HepG2 (cell line): ENCODE data around the gene PPP1R13B. TPM values are rescaled to one million over a fixed set of nuclear protein-coding genes. Genes with fewer than 3 reads are reported as not detected.
A peak's percentile ranks its signal among the peaks of the same experiment; 100 is the strongest.

Experiments used
- ATAC-seq: fragments of 200-7000 bp; cut with Tn5 transposase; 3 replicates; pipeline ENCODE4 v1.9.1; 2020; ENCODE audit warnings: mild to moderate bottlenecking, moderate library complexity
- BruUV-seq: library from RNA; stranded (reverse); fragments of 400-500 nt; replicated peaks from 2 replicates; lab custom pipeline; 2021; lab: Mats Ljungman, UMichigan
- CTCF ChIA-PET: fragments of 300-600 bp; formaldehyde crosslinking; extraction: SDS; loops from one replicate; lab custom pipeline; 2021; ENCODE audit warnings: low total read pairs, inconsistent platforms, low intra/inter-chr PET ratio; lab: Yijun Ruan, JAX
- POLR2A ChIA-PET: fragments of 350-600 bp; sonication (Branson Sonifier 250); formaldehyde crosslinking; loops from one replicate; lab custom pipeline; 2020; ENCODE audit warnings: antibody characterized with exemption, inconsistent platforms; lab: Yijun Ruan, JAX
- DNase-seq: peaks from one replicate; pipeline ENCODE4 v3.0.0-alpha.2; 2015; ENCODE audit warnings: low spot score
- FAIRE-seq: peaks from 3 replicates; lab custom pipeline; 2011; peaks lifted over from hg19 to GRCh38; lab: Jason Lieb, UNC
- H2AFZ ChIP-seq: one replicate; pipeline ENCODE4 v1.6.1; 2011; ENCODE audit warnings: low read length, inconsistent platforms
- H3K27ac ChIP-seq: fragments of 300-600 bp; 3 replicates; pipeline ENCODE4 v1.8.0; 2011; ENCODE audit warnings: mixed run types, mild to moderate bottlenecking, mixed read lengths, low read length, inconsistent platforms; ENCODE audit not compliant: insufficient read depth; ENCODE audit errors: extremely low read length
- H3K27me3 ChIP-seq, 2 experiments: fragments of 200-600 bp in 1 of 2; 2 replicates in 1 of 2; 3 replicates in 1 of 2; pipeline versions ENCODE4 v1.6.0 to v1.8.0; 2011; ENCODE audit warnings: low read length in 2 of 2, mild to moderate bottlenecking in 2 of 2, moderate library complexity in 2 of 2, inconsistent platforms in 1 of 2; ENCODE audit not compliant: insufficient read depth in 2 of 2, control insufficient read depth in 1 of 2
- H3K36me3 ChIP-seq, 2 experiments: fragments of 200-600 bp in 1 of 2; replicated peaks in 1 of 2; 2 replicates in 1 of 2; 3 replicates in 1 of 2; pipeline versions ENCODE4 v1.5.1 to v1.8.0; 2011; ENCODE audit warnings: low read length in 2 of 2, inconsistent platforms in 1 of 2; ENCODE audit not compliant: insufficient read depth in 2 of 2, control insufficient read depth in 1 of 2
- H3K4me1 ChIP-seq: 2 replicates; pipeline ENCODE4 v1.5.1; 2012; ENCODE audit warnings: low read length, inconsistent platforms; ENCODE audit not compliant: insufficient read depth
- H3K4me2 ChIP-seq: 2 replicates; pipeline ENCODE4 v1.6.0; 2011; ENCODE audit warnings: low read depth, low read length, inconsistent platforms
- H3K4me3 ChIP-seq, 3 experiments: fragments of 200-600 bp in 1 of 3; sonication (generic), shearing (Covaris generic) in 1 of 3; replicated peaks in 1 of 3; 2 replicates each; pipeline ENCODE4 v1.5.1; 2011 to 2016; ENCODE audit warnings: low read length in 3 of 3, inconsistent platforms in 2 of 3, low read depth in 2 of 3, mild to moderate bottlenecking in 2 of 3, control low read depth in 1 of 3, mixed read lengths in 1 of 3; ENCODE audit not compliant: insufficient read depth in 1 of 3
- H3K79me2 ChIP-seq: one replicate; pipeline ENCODE4 v1.6.1; 2011; ENCODE audit warnings: low read length, inconsistent platforms; ENCODE audit not compliant: insufficient read depth
- H3K9ac ChIP-seq: 2 replicates; pipeline ENCODE4 v1.6.0; 2011; ENCODE audit warnings: mild to moderate bottlenecking, low read depth, low read length, inconsistent platforms; ENCODE audit not compliant: insufficient read depth
- H3K9me3 ChIP-seq: 2 replicates; pipeline ENCODE4 v1.5.1; 2012; ENCODE audit warnings: mild to moderate bottlenecking, low read length
- H4K20me1 ChIP-seq: 2 replicates; pipeline ENCODE4 v1.6.0; 2011; ENCODE audit warnings: inconsistent platforms, mild to moderate bottlenecking, low read length, moderate library complexity; ENCODE audit not compliant: insufficient read depth
- FOSL1 ChIP-seq: sonication (generic); formaldehyde crosslinking; IDR thresholded peaks from 2 replicates; pipeline ENCODE4 v1.9.0; 2021; ENCODE audit warnings: missing genetic modification reagents, borderline replicate concordance
- LCORL ChIP-seq, 2 experiments: fragments of 450-650 bp in 1 of 2; sonication (generic) in 1 of 2; formaldehyde crosslinking in 1 of 2; IDR thresholded peaks; 2 replicates each; pipeline versions ENCODE4 v1.5.0 to v1.6.1; 2017 to 2020; ENCODE audit warnings: antibody characterized with exemption in 1 of 2, missing genetic modification reagents in 1 of 2
- NPAS2 ChIP-seq: sonication (generic); formaldehyde crosslinking; IDR thresholded peaks from 2 replicates; pipeline ENCODE4 v1.8.0; 2022; ENCODE audit warnings: mild to moderate bottlenecking, missing genetic modification reagents, borderline replicate concordance
- ZBTB49 ChIP-seq: sonication (generic); formaldehyde crosslinking; IDR thresholded peaks from 2 replicates; pipeline ENCODE4 v1.4.0; 2020; ENCODE audit warnings: missing genetic modification reagents, borderline replicate concordance
- ZNF253 ChIP-seq: sonication (generic); formaldehyde crosslinking; IDR thresholded peaks from 2 replicates; pipeline ENCODE4 v1.8.0; 2022; ENCODE audit warnings: mild to moderate bottlenecking, missing genetic modification reagents, borderline replicate concordance
- ZNF329 ChIP-seq: sonication (generic); formaldehyde crosslinking; IDR thresholded peaks from 2 replicates; pipeline ENCODE4 v1.9.0; 2021; ENCODE audit warnings: low read depth, mild to moderate bottlenecking, missing genetic modification reagents
- ZNF740 ChIP-seq: sonication (generic); formaldehyde crosslinking; IDR thresholded peaks from 2 replicates; pipeline ENCODE4 v1.4.0; 2020; ENCODE audit warnings: missing genetic modification reagents
- ZNF781 ChIP-seq: sonication (generic); formaldehyde crosslinking; IDR thresholded peaks from 2 replicates; pipeline ENCODE4 v1.5.1; 2020; ENCODE audit warnings: borderline replicate concordance, mild to moderate bottlenecking, missing genetic modification reagents; ENCODE audit errors: not compliant biosample characterization
- WGBS: methylation state at CpG from one replicate; pipeline ENCODE4 v1.1.6; 2017; ENCODE audit warnings: low lambda C conversion rate; 5-methylcytosine and 5-hydroxymethylcytosine counted together
- in situ Hi-C: cut with HindIII; loops from 2 replicates; pipeline ENCODE4 v1.10.0; 2017; ENCODE audit warnings: low pct_unique_long_range_greater_than_20kb; ENCODE audit not compliant: extremely low pct_ligation_motif_present
- intact Hi-C: fragments of 100-400 bp; cut with micrococcal nuclease; formaldehyde crosslinking; loops from one replicate; pipeline ENCODE4 v1.10.0; 2022; ENCODE audit not compliant: unreplicated experiment
- polyA plus RNA-seq, 8 experiments: library from polyadenylated mRNA; depleted of rRNA in 3 of 8; stranded (reverse) in 7 of 8; unstranded in 1 of 8; fragments of >200 nt; fragmentation: Illumina TruSeq in 4 of 8; extraction: Trizol in 4 of 8; gene quantifications; 2 replicates each; pipeline versions ENCODE4 v1.2.1 to v1.2.3, GENCODE V29; 2011 to 2016; ENCODE audit warnings: low read depth in 4 of 8, missing spikeins in 1 of 8, mixed read lengths in 1 of 8; ENCODE audit not compliant: insufficient read depth in 1 of 8
- total RNA-seq, 5 experiments: library from RNA; depleted of rRNA; stranded (reverse); fragments of >200 nt; fragmentation: Illumina TruSeq; extraction: Trizol; gene quantifications; 2 replicates each; pipeline ENCODE4 v1.2.3, GENCODE V29; 2016; ENCODE audit warnings: low read depth in 1 of 5
- TF ChIP-seq, protein P1 (sequence below): sonication (generic); formaldehyde crosslinking; IDR thresholded peaks from 2 replicates; pipeline ENCODE4 v1.8.0; 2022; ENCODE audit warnings: missing genetic modification reagents, mild to moderate bottlenecking, inconsistent platforms, borderline replicate concordance

Gene PPP1R13B
- total and polyA plus RNA-seq, 2 of the 13 experiments (the other 11 are each of a cell fraction or from before 2014, with no cell fraction given): 4.6 to 9.4 TPM

- BruUV-seq: no TSS peak
- in situ Hi-C loops (no loop called here), intact Hi-C loops (loop anchor here (5.0 kb wide), 2 partner anchors 39 to 41 kb away; no protein-coding TSS in a partner anchor)
- ChIA-PET POLR2A (interaction anchor here (0.6 to 3.0 kb wide), 4 partner anchors 14 to 34 kb away, joined by 3 to 18 read pairs (median 4); no protein-coding TSS in a partner anchor), CTCF (no interaction called here)
- no peak for FAIRE-seq
- H4K20me1 ChIP-seq: peaks cover 3% of the 10 kb centered on the region; the same call in 1 of the 2 replicates
- WGBS: 0% methylated on average over 14 of the region's 57 CpGs
- H3K36me3 ChIP-seq: peaks cover 0 to 8% of the 10 kb centered on the region in 2 experiments; a peak in 1 of 5 replicates
- H3K4me2 ChIP-seq: peak overlapping the region; percentile 88
- DNase-seq: peak; percentile 40
- no peaks in the 10 kb centered on the region for H3K9me3 ChIP-seq
- peak overlapping the region; percentile 77 for H3K9ac ChIP-seq
- peak overlapping the region; percentile 63 for H3K27ac ChIP-seq
- H3K4me1 ChIP-seq: peaks cover 48% of the 10 kb centered on the region
- peaks cover 30% of the 10 kb centered on the region for H3K79me2 ChIP-seq
- no peak overlapping the region for H2AFZ ChIP-seq
- ATAC-seq: peak; percentile 83
- H3K27me3 ChIP-seq: no peaks in the 10 kb centered on the region; a peak in 1 of 5 replicates
- peak overlapping the region; percentile 83 to 88 (median 87) for H3K4me3 ChIP-seq
- peak; percentile 41 for TF ChIP-seq ZNF781
- TF ChIP-seq ZNF740 (CRISPR knock-in tag): no peak
- TF ChIP-seq FOSL1 (CRISPR knock-in tag): no peak
- no peak for TF ChIP-seq ZNF253
- TF ChIP-seq ZBTB49 (CRISPR knock-in tag): no peak
- TF ChIP-seq LCORL (IDR thresholded peaks at IDR 0.05): no peak
- TF ChIP-seq LCORL (CRISPR knock-in tag; IDR thresholded peaks at IDR 0.05): 0 out of 2 replicates have a peak, but pooled peaks have one; percentile 44
- no peak for TF ChIP-seq ZNF329 (CRISPR knock-in tag)
- TF ChIP-seq, protein P1, sequence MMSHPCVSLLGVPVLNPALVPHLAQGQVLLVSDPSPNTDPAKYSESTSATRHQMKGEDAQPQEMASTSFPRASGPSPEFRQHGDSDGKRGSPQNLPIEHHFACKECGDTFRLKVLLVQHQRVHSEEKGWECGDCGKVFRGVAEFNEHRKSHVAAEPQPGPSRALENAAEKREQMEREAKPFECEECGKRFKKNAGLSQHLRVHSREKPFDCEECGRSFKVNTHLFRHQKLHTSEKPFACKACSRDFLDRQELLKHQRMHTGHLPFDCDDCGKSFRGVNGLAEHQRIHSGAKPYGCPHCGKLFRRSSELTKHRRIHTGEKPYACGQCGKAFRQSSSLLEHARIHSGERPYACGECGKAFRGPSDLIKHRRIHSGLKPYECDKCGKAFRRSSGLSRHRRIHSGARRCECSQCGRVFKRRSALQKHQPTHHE (CRISPR knock-in tag): no peak
- no peak for TF ChIP-seq NPAS2 (CRISPR knock-in tag)
These were observed 1.1 kb upstream of the PPP1R13B start for GRCh38 chr14:103848175-103849077.
